ENCODE measurements around the gene TIAM2.
"Not testable (repeated sequence)": the region's sequence is repeated elsewhere in the genome, so short reads cannot be mapped to it uniquely, and the experiment has no call there.

The TIAM2 gene

GRCh38 chr6:155215906-155216305, 220.8 kb downstream of the TIAM2 start:
- FAIRE-seq = no peak
- DNase-seq (ENCODE audit: extremely low spot score, insufficient read length, low read depth) = no peak

- DNase-seq (ENCODE audit: extremely low spot score, insufficient read length, low read depth) = no peak
- FAIRE-seq = no peak
These were observed 221.4 kb downstream of the TIAM2 start for GRCh38 chr6:155216312-155217046.

GRCh38 chr6:155218711-155219110, 223.6 kb downstream of the TIAM2 start:
- DNase-seq (ENCODE audit: extremely low spot score, insufficient read length, low read depth); FAIRE-seq: not testable (repeated sequence)

- FAIRE-seq (no peak), DNase-seq (ENCODE audit: extremely low spot score, insufficient read length, low read depth) (no peak)
These were observed 224.2 kb downstream of the TIAM2 start for GRCh38 chr6:155219299-155219698.

- FAIRE-seq = no peak
- no peak for DNase-seq (ENCODE audit: extremely low spot score, insufficient read length, low read depth)
These were observed 224.8 kb downstream of the TIAM2 start for GRCh38 chr6:155219858-155220301.

GRCh38 chr6:155221086-155221485, 226.0 kb downstream of the TIAM2 start:
- DNase-seq (ENCODE audit: extremely low spot score, insufficient read length, low read depth) (no peak), FAIRE-seq (no peak)

GRCh38 chr6:155222506-155222905, 227.4 kb downstream of the TIAM2 start:
- FAIRE-seq (no peak), DNase-seq (ENCODE audit: extremely low spot score, insufficient read length, low read depth) (no peak)

GRCh38 chr6:155223646-155224451, 228.7 kb downstream of the TIAM2 start:
- FAIRE-seq = peak; percentile 97
- DNase-seq (ENCODE audit: extremely low spot score, insufficient read length, low read depth) = peak; percentile 58

- DNase-seq (ENCODE audit: extremely low spot score, insufficient read length, low read depth) (no peak), FAIRE-seq (no peak)
These were observed 229.5 kb downstream of the TIAM2 start for GRCh38 chr6:155224618-155225017.

GRCh38 chr6:155227046-155227445, 231.9 kb downstream of the TIAM2 start:
- DNase-seq (ENCODE audit: extremely low spot score, insufficient read length, low read depth) (no peak), FAIRE-seq (no peak)

GRCh38 chr6:155228546-155229166, 233.5 kb downstream of the TIAM2 start:
- DNase-seq (ENCODE audit: extremely low spot score, insufficient read length, low read depth) (no peak), FAIRE-seq (no peak)

- not testable (repeated sequence) for FAIRE-seq
These were observed 235.9 kb downstream of the TIAM2 start for GRCh38 chr6:155230975-155231374.

GRCh38 chr6:155232848-155233247, 237.7 kb downstream of the TIAM2 start:
- FAIRE-seq = no peak
- DNase-seq (ENCODE audit: extremely low spot score, insufficient read length, low read depth) = no peak

More at GRCh38 chr6:155230975-155231374, 235.9 kb downstream of the TIAM2 start:
- DNase-seq (ENCODE audit: extremely low spot score, insufficient read length, low read depth) = not testable (repeated sequence)

- FAIRE-seq = no peak
- DNase-seq (ENCODE audit: extremely low spot score, insufficient read length, low read depth) = no peak
These were observed 239.1 kb downstream of the TIAM2 start for GRCh38 chr6:155234167-155234566.

- no peak for FAIRE-seq
- DNase-seq (ENCODE audit: extremely low spot score, insufficient read length, low read depth) = no peak
These were observed 239.6 kb downstream of the TIAM2 start for GRCh38 chr6:155234687-155235086.

GRCh38 chr6:155235087-155235486, 240.0 kb downstream of the TIAM2 start:
- FAIRE-seq (no peak), DNase-seq (ENCODE audit: extremely low spot score, insufficient read length, low read depth) (no peak)

GRCh38 chr6:155237613-155238012, 242.5 kb downstream of the TIAM2 start:
- DNase-seq (ENCODE audit: extremely low spot score, insufficient read length, low read depth) (no peak), FAIRE-seq (no peak)

- DNase-seq (ENCODE audit: extremely low spot score, insufficient read length, low read depth) (no peak), FAIRE-seq (no peak)
These were observed 245.9 kb downstream of the TIAM2 start for GRCh38 chr6:155240905-155241600.

GRCh38 chr6:155241966-155242365, 246.9 kb downstream of the TIAM2 start:
- FAIRE-seq (no peak), DNase-seq (ENCODE audit: extremely low spot score, insufficient read length, low read depth) (no peak)

- FAIRE-seq (no peak), DNase-seq (ENCODE audit: extremely low spot score, insufficient read length, low read depth) (no peak)
These were observed 249.3 kb downstream of the TIAM2 start for GRCh38 chr6:155244434-155244833.
